Mucosa of stomach (tissue), 1 donor: ENCODE results near the gene CRACR2B.

Experiments used
- H3K27me3 ChIP-seq: one replicate; pipeline ENCODE4 v1.7.0; 2013; ENCODE audit warnings: mild to moderate bottlenecking, low read length; ENCODE audit not compliant: control insufficient read depth, insufficient read depth
- H3K36me3 ChIP-seq: one replicate; pipeline ENCODE4 v1.7.0; 2013; ENCODE audit warnings: low read length; ENCODE audit not compliant: control insufficient read depth, insufficient read depth
- H3K4me1 ChIP-seq: one replicate; pipeline ENCODE4 v1.7.0; 2013; ENCODE audit warnings: mild to moderate bottlenecking, low read length; ENCODE audit not compliant: control insufficient read depth, insufficient read depth
- H3K4me3 ChIP-seq: one replicate; pipeline ENCODE4 v1.7.0; 2013; ENCODE audit warnings: low read length
- H3K9ac ChIP-seq: one replicate; pipeline ENCODE4 v1.7.0; 2013; ENCODE audit warnings: mild to moderate bottlenecking, low read length, moderate library complexity
- H3K9me3 ChIP-seq: one replicate; pipeline ENCODE4 v1.7.0; 2013; ENCODE audit warnings: mild to moderate bottlenecking, low read length, moderate library complexity; ENCODE audit not compliant: control insufficient read depth
- donor health status: Pancreatic carcinoma.

The CRACR2B gene

GRCh38 chr11:869399-870126 lies 41.8 kb downstream of the CRACR2B start:
- Histone ChIP-seq H3K4me3 (no peak overlapping the region), H3K36me3 (no peaks in the 10 kb centered on the region)

GRCh38 chr11:870127-870413 lies 42.4 kb downstream of the CRACR2B start:
- no peaks in the 10 kb centered on the region for H3K27me3 ChIP-seq
- H3K36me3 ChIP-seq: no peaks in the 10 kb centered on the region
- H3K9ac ChIP-seq: no peak overlapping the region
- no peak overlapping the region for H3K4me3 ChIP-seq
- H3K4me1 ChIP-seq: no peaks in the 10 kb centered on the region
- no peaks in the 10 kb centered on the region for H3K9me3 ChIP-seq

More at GRCh38 chr11:869399-870126, 41.8 kb downstream of the CRACR2B start:
- Histone ChIP-seq H3K9me3 (no peaks in the 10 kb centered on the region), H3K27me3 (no peaks in the 10 kb centered on the region), H3K9ac (no peak overlapping the region), H3K4me1 (no peaks in the 10 kb centered on the region)

GRCh38 chr11:870418-870817 lies 42.7 kb downstream of the CRACR2B start:
- H3K9ac ChIP-seq: no peak overlapping the region
- H3K4me3 ChIP-seq: no peak overlapping the region
- no peaks in the 10 kb centered on the region for H3K27me3 ChIP-seq
- H3K36me3 ChIP-seq: no peaks in the 10 kb centered on the region
- H3K9me3 ChIP-seq: no peaks in the 10 kb centered on the region
- no peaks in the 10 kb centered on the region for H3K4me1 ChIP-seq

- no peaks in the 10 kb centered on the region for H3K36me3 ChIP-seq
- no peaks in the 10 kb centered on the region for H3K27me3 ChIP-seq
- H3K4me1 ChIP-seq: no peaks in the 10 kb centered on the region
- no peak overlapping the region for H3K9ac ChIP-seq
- no peak overlapping the region for H3K4me3 ChIP-seq
- H3K9me3 ChIP-seq: no peaks in the 10 kb centered on the region
Measured at GRCh38 chr11:871472-871871, 43.8 kb downstream of the CRACR2B start.

GRCh38 chr11:872799-873198 lies 45.1 kb downstream of the CRACR2B start:
- no peak overlapping the region for H3K4me3 ChIP-seq
- no peaks in the 10 kb centered on the region for H3K4me1 ChIP-seq
- H3K9me3 ChIP-seq: no peaks in the 10 kb centered on the region

GRCh38 chr11:873706-874105 lies 46.0 kb downstream of the CRACR2B start:
- no peak overlapping the region for H3K4me3 ChIP-seq
- H3K27me3 ChIP-seq: no peaks in the 10 kb centered on the region
- no peaks in the 10 kb centered on the region for H3K36me3 ChIP-seq
- no peak overlapping the region for H3K9ac ChIP-seq
- H3K9me3 ChIP-seq: no peaks in the 10 kb centered on the region
- H3K4me1 ChIP-seq: no peaks in the 10 kb centered on the region

More at GRCh38 chr11:872799-873198, 45.1 kb downstream of the CRACR2B start:
- Histone ChIP-seq H3K27me3 (no peaks in the 10 kb centered on the region), H3K36me3 (no peaks in the 10 kb centered on the region), H3K9ac (no peak overlapping the region)

GRCh38 chr11:875203-875602 lies 47.5 kb downstream of the CRACR2B start:
- Histone ChIP-seq H3K9ac (no peak overlapping the region), H3K4me1 (no peaks in the 10 kb centered on the region), H3K36me3 (no peaks in the 10 kb centered on the region)

GRCh38 chr11:875769-876301 lies 48.1 kb downstream of the CRACR2B start:
- Histone ChIP-seq H3K4me3 (no peak overlapping the region), H3K4me1 (no peaks in the 10 kb centered on the region), H3K36me3 (no peaks in the 10 kb centered on the region), H3K9me3 (no peaks in the 10 kb centered on the region), H3K9ac (no peak overlapping the region), H3K27me3 (no peaks in the 10 kb centered on the region)

More at GRCh38 chr11:875203-875602, 47.5 kb downstream of the CRACR2B start:
- no peak overlapping the region for H3K4me3 ChIP-seq
- H3K27me3 ChIP-seq: no peaks in the 10 kb centered on the region
- H3K9me3 ChIP-seq: no peaks in the 10 kb centered on the region

DNA sequence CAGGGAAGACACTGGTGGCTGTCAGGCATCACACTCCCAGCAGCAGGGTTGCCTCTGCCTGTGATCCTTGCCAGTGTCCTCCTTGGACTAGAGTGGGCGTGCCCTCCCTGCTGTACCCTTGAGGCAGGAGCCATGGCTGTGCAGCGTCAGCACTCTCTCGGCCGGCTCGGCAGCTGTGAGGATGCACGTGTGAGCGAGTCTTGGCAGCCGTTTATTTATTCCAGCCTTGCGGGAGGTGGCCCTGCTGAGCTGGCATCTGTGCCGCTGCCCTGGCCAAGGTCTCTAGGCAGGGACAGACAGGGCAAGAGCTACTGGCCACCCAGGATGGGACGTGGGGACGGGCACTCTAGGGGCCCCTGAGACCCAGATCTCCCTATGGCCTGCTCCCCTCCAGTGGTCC lies 48.8 kb downstream of the CRACR2B start:
- Histone ChIP-seq H3K4me1 (no peaks in the 10 kb centered on the region), H3K9ac (no peak overlapping the region), H3K27me3 (no peaks in the 10 kb centered on the region), H3K36me3 (no peaks in the 10 kb centered on the region), H3K4me3 (no peak overlapping the region), H3K9me3 (no peaks in the 10 kb centered on the region)

DNA sequence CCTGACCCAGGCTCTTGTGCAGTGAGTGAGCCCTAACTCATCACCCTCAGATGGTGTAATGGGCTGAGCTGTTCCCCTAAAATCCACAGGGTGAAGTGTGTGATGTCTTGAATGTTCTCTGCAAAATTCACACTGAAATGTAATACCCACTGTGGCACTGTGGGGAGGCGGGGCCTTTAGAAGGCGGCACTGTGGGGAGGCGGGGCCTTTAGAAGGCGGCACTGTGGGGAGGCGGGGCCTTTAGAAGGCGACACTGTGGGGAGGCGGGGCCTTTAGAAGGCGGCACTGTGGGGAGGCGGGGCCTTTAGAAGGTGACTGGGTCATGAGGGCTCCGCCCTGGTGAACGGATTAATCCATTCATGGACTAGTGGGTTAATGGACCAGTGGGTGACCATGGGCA lies 49.8 kb downstream of the CRACR2B start:
- no peaks in the 10 kb centered on the region for H3K27me3 ChIP-seq
- H3K4me1 ChIP-seq: no peaks in the 10 kb centered on the region
- H3K9me3 ChIP-seq: no peaks in the 10 kb centered on the region
- no peak overlapping the region for H3K4me3 ChIP-seq
- H3K36me3 ChIP-seq: no peaks in the 10 kb centered on the region
- no peak overlapping the region for H3K9ac ChIP-seq

DNA sequence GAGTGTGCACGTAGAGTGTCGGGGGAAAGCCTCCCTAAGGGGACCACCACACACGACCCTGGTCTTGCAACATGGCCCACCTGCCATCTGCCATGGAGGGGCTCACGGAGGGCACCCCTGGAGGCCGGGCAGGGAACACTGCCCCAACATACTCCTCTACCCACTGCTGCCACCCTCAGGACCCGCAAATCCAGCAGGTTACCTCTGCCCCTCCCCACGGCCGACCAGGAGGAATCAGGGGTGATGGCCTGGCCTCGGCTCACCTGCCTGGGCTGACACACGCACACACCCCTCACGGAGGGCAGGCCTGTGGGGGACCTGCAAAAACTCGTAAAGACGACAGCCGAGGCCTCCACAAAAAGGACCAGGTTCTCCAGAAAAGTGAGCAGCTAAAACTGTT lies 52.7 kb downstream of the CRACR2B start:
- no peaks in the 10 kb centered on the region for H3K27me3 ChIP-seq
- no peak overlapping the region for H3K9ac ChIP-seq
- H3K36me3 ChIP-seq: no peaks in the 10 kb centered on the region
- H3K4me3 ChIP-seq: no peak overlapping the region
- no peaks in the 10 kb centered on the region for H3K4me1 ChIP-seq
- no peaks in the 10 kb centered on the region for H3K9me3 ChIP-seq
